Glomerular visceral epithelial cell (primary cell): ENCODE measurements around the gene CLEC16A.
"Not testable (repeated sequence)": the region's sequence is repeated elsewhere in the genome, so short reads cannot be mapped to it uniquely, and the experiment has no call there.

Experiments
- DNase-seq: peaks from one replicate; pipeline ENCODE4 v3.0.0-alpha.2; 2016; ENCODE audit errors: extremely low spot score

CLEC16A gene

GRCh38 chr16:11219178-11219577 is 274.8 kb downstream of the CLEC16A start:
- no peak for DNase-seq

GRCh38 chr16:11220507-11220906 is 276.1 kb downstream of the CLEC16A start:
- DNase-seq: not testable (repeated sequence)

- DNase-seq: no peak
Observed at GRCh38 chr16:11224096-11224893, 279.9 kb downstream of the CLEC16A start.

- DNase-seq: no peak
Observed at GRCh38 chr16:11224894-11225676, 280.7 kb downstream of the CLEC16A start.

- no peak for DNase-seq
Observed at GRCh38 chr16:11225677-11226549, 281.5 kb downstream of the CLEC16A start.

GRCh38 chr16:11229432-11229831 is 285.1 kb downstream of the CLEC16A start:
- DNase-seq: no peak

- DNase-seq: no peak
Observed at GRCh38 chr16:11229906-11230305, 285.5 kb downstream of the CLEC16A start.

GRCh38 chr16:11231367-11231970 is 287.1 kb downstream of the CLEC16A start:
- no peak for DNase-seq
